Mononuclear cell (primary cell): Measurements from ENCODE around the gene SCG5. TPM values are rescaled to one million over a fixed set of nuclear protein-coding genes. Genes with fewer than 3 reads are reported as not detected.

Experiments
- H3K27me3 ChIP-seq: 2 replicates; pipeline ENCODE4 v1.6.0; 2011; ENCODE audit warnings: low read length, control low read depth; ENCODE audit not compliant: insufficient read depth
- H3K4me1 ChIP-seq: 2 replicates; pipeline ENCODE4 v1.5.1; 2011; ENCODE audit warnings: mild to moderate bottlenecking, low read length, control low read depth; ENCODE audit not compliant: insufficient read depth
- H3K4me3 ChIP-seq: 2 replicates; pipeline ENCODE4 v1.5.1; 2011; ENCODE audit warnings: mild to moderate bottlenecking, low read length, moderate library complexity
- H3K9me3 ChIP-seq: 2 replicates; pipeline ENCODE4 v1.5.1; 2011; ENCODE audit warnings: low read depth, mild to moderate bottlenecking, control low read depth, low read length
- total RNA-seq: library from RNA; depleted of rRNA; stranded (reverse); fragments of >200 nt; gene quantifications from one replicate; pipeline ENCODE4 v1.2.3, GENCODE V29; 2012

The SCG5 gene
- total RNA-seq, 1 donor, result 0.21 TPM

DNA sequence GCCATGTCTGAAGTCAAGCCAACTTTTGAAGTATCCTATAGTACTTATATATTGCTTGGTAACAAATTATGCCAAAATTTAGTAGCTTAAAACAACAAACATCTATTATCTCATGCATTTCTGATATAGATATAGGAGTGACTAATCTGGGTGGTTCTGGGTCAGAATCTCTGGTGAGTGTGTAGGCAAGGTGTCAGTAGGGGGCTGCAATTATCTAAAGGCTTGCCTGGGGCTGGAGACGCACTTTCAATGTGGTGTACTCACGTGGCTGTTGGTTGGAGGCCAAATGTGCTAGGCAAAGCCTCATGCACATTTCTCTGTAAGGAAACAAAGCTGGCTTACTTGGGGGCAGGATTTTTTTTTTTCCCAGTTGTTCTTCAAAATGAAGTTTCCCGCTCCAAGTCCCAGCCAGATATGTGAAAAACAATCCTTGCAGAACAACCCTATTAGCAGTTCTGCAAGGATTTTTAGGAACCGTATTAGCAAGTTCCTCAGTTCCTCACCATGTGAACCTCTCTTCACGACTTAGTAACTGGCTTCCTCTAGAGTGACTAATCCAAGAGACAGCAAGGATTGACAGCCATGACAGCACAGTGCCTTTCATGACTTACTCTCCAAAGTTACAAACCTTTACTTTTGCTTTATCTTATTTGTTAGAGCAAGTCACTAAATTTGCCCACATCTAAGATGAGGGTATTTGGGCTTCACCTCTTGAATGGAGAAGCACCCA lies 102.1 kb downstream of the SCG5 start:
- Histone ChIP-seq H3K27me3 (no peaks in the 10 kb centered on the region), H3K9me3 (peaks cover 5% of the 10 kb centered on the region), H3K4me1 (no peaks in the 10 kb centered on the region), H3K4me3 (no peak overlapping the region)

DNA sequence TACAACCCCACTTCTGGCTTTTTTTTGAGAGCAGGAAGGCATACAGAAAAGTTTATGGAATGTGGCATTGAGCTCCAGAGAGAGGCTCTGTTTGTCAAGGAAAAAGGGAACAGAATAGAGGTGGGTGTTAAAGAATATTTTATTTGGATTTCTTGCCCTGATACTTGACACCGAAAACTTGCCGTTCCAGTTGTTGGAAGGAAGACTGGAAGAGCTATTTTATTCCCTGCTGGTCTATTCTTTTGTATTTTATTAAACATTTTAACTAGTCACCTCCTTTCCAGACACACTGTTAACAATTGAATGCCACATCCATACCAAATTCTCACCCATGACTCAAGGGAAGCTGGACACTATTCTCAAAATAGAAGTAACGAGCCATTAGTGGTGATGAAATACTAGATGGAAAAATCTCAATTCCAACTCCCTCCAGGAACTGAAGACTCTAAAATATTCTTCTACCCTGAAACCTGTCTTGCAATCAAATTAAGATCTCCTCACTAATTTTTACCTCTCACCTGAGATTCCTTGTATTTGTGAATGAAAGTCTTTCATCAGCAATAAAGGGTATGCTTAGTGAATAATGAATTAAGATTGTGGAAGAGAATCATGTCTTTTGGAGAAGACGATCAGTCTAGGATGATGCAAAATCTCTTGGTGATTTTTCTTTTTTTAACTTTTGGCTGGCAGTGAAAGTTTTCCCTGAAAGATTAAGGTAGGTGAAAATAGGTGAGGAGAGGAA lies 104.8 kb downstream of the SCG5 start:
- Histone ChIP-seq H3K4me1 (no peaks in the 10 kb centered on the region), H3K9me3 (peaks cover 5% of the 10 kb centered on the region), H3K27me3 (no peaks in the 10 kb centered on the region), H3K4me3 (no peak overlapping the region)

Other genes starting within 250 kb of the SCG5 start
- gene GOLGA8K, start 238.4 kb upstream of the SCG5 start, total RNA-seq, result 0.84 TPM
- gene GOLGA8O, start 186.1 kb upstream of the SCG5 start, total RNA-seq, result 3.7 TPM
- gene GOLGA8N, start 48.3 kb upstream of the SCG5 start, total RNA-seq, result 6.1 TPM
- 2.0 TPM for gene ARHGAP11A, start 26.2 kb upstream of the SCG5 start, total RNA-seq
- 0.10 TPM for gene GREM1, start 76.3 kb downstream of the SCG5 start, total RNA-seq